Liver (tissue), 3 donors: ENCODE results near the gene ITGA5.

Experiments
- ATF3 ChIP-seq: IDR thresholded peaks from 2 replicates; pipeline ENCODE4 v1.6.1; 2016; ENCODE audit warnings: antibody characterized with exemption
- CTCF ChIP-seq: fragments of 150-350 bp; IDR thresholded peaks from 2 replicates; pipeline ENCODE4 v1.5.1; 2017; ENCODE audit warnings: improper control_type of control experiment, low read depth, low read length; ENCODE audit not compliant: missing input control
- GABPA ChIP-seq, 2 donors: IDR thresholded peaks in 1 of 2; conservative IDR thresholded peaks in 1 of 2; 2 replicates each; pipeline ENCODE4 v1.6.1; 2016; ENCODE audit warnings: antibody characterized with exemption in 2 of 2, mild to moderate bottlenecking in 1 of 2, moderate library complexity in 1 of 2
- HNF4A ChIP-seq, 2 donors: conservative IDR thresholded peaks; 2 replicates each; pipeline ENCODE4 v1.6.1; 2016; ENCODE audit warnings: antibody characterized with exemption in 2 of 2, mild to moderate bottlenecking in 2 of 2
- JUND ChIP-seq, 2 donors: IDR thresholded peaks; 2 replicates each; pipeline ENCODE4 v1.6.1; 2016; ENCODE audit warnings: antibody characterized with exemption in 2 of 2
- NR2F2 ChIP-seq: IDR thresholded peaks from 2 replicates; pipeline ENCODE4 v1.6.1; 2016; ENCODE audit warnings: antibody characterized with exemption
- RAD21 ChIP-seq, 2 donors: IDR thresholded peaks; 2 replicates each; pipeline ENCODE4 v1.6.1; 2016; ENCODE audit warnings: antibody characterized with exemption in 2 of 2, mild to moderate bottlenecking in 2 of 2
- REST ChIP-seq: IDR thresholded peaks from 2 replicates; pipeline ENCODE4 v1.6.1; 2016; ENCODE audit warnings: antibody characterized with exemption, mild to moderate bottlenecking
- SP1 ChIP-seq: IDR thresholded peaks from 2 replicates; pipeline ENCODE4 v1.6.1; 2018; ENCODE audit warnings: antibody characterized with exemption, mild to moderate bottlenecking
- YY1 ChIP-seq: IDR thresholded peaks from 2 replicates; pipeline ENCODE4 v1.6.1; 2016; ENCODE audit warnings: antibody characterized with exemption, mild to moderate bottlenecking
- ZBTB33 ChIP-seq: IDR thresholded peaks from 2 replicates; pipeline ENCODE4 v1.6.1; 2016; ENCODE audit warnings: antibody characterized with exemption
- donor health status: healthy.
- donor health status: healthy.

GRCh38 chr12:54459355-54459754 is 40.3 kb upstream of the ITGA5 start:
- TF ChIP-seq CTCF: no peak
- TF ChIP-seq GABPA (IDR thresholded peaks at IDR 0.05 in 1 of 2, conservative IDR thresholded peaks at IDR 0.05 in 1 of 2): no peak
- TF ChIP-seq ATF3: no peak
- TF ChIP-seq YY1: no peak
- TF ChIP-seq ZBTB33: no peak
- no peak for TF ChIP-seq JUND (IDR thresholded peaks at IDR 0.05)
- no peak for TF ChIP-seq REST
- no peak for TF ChIP-seq SP1
- no peak for TF ChIP-seq RAD21 (IDR thresholded peaks at IDR 0.05)
- no peak for TF ChIP-seq HNF4A (conservative IDR thresholded peaks at IDR 0.05)
- no peak for TF ChIP-seq NR2F2
